Cardiac fibroblast (primary cell): Measurements from ENCODE around the gene TRAPPC11.

Source experiments
- DNase-seq, 2 donors: peaks; one replicate each; pipeline versions ENCODE4 v3.0.0 to v3.0.0-alpha.2; 2010; ENCODE audit warnings: low read depth in 2 of 2
- H3K4me3 ChIP-seq, 2 donors: replicated peaks in 1 of 2; 1 replicate in 1 of 2; 2 replicates in 1 of 2; pipeline ENCODE4 v1.5.1; 2011; ENCODE audit warnings: low read depth in 2 of 2, low read length in 2 of 2, mild to moderate bottlenecking in 2 of 2, moderate library complexity in 1 of 2
- TF ChIP-seq, protein P1 (sequence below): IDR thresholded peaks from one replicate; pipeline ENCODE4 v1.5.1; 2011; ENCODE audit warnings: low read depth, mild to moderate bottlenecking, low read length, inconsistent platforms

TRAPPC11 gene

GRCh38 chr4:183659872-183660242, 764 bp downstream of the TRAPPC11 start:
- H3K4me3 ChIP-seq = peak overlapping the region; percentile 61
- TF ChIP-seq, protein P1, sequence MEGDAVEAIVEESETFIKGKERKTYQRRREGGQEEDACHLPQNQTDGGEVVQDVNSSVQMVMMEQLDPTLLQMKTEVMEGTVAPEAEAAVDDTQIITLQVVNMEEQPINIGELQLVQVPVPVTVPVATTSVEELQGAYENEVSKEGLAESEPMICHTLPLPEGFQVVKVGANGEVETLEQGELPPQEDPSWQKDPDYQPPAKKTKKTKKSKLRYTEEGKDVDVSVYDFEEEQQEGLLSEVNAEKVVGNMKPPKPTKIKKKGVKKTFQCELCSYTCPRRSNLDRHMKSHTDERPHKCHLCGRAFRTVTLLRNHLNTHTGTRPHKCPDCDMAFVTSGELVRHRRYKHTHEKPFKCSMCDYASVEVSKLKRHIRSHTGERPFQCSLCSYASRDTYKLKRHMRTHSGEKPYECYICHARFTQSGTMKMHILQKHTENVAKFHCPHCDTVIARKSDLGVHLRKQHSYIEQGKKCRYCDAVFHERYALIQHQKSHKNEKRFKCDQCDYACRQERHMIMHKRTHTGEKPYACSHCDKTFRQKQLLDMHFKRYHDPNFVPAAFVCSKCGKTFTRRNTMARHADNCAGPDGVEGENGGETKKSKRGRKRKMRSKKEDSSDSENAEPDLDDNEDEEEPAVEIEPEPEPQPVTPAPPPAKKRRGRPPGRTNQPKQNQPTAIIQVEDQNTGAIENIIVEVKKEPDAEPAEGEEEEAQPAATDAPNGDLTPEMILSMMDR = no peak
- DNase-seq = peak in 1 of 2 donors; percentile 13

DNA sequence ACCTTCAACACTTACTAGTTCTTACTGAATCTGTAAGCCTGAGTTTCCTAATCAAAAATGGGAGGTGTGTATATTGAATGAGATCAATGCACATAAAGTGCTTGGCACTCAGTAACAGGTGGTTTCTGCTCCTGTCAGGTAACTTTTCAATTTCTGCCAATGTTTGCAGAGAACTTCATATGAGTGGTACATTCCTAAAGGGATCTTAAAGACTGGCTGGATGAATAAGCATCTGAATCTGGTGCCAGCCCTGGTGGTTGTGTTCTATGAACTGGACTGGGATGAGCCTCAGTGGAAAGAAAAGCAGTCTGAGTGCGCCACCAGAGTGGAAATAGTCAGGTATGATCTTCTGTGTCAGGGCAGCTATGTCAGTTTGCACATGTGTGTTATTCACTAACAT, 7.0 kb downstream of the TRAPPC11 start:
- DNase-seq = no peak
- TF ChIP-seq, protein P1 = no peak
- H3K4me3 ChIP-seq = no peak overlapping the region

GRCh38 chr4:183670251-183670650, 11.2 kb downstream of the TRAPPC11 start:
- peak in 1 of 2 donors; percentile 5 for DNase-seq
- TF ChIP-seq, protein P1 = no peak
- H3K4me3 ChIP-seq = no peak overlapping the region

GRCh38 chr4:183670960-183671555, 12.0 kb downstream of the TRAPPC11 start:
- no peak for DNase-seq

DNA sequence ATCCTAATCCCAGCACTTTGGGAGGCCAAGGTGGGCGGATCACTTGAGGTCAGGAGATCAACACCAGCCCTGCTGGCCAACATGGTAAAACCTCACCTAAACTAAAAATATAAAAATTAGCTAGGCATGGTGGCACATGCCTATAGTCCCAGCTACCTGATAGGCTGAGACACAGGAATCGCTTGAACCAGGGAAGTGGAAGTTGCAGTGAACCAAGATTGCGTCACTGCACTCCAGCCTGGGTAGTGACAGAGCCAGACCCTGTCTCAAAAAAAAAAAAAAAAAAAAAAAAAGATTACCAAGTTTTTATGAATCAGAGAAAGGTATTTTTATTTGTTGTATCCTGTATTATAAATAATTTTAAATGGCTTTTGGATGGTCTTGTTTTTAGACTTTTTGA, 15.1 kb downstream of the TRAPPC11 start:
- TF ChIP-seq, protein P1 = no peak
- no peak for DNase-seq
- no peak overlapping the region for H3K4me3 ChIP-seq

More at GRCh38 chr4:183670960-183671555, 12.0 kb downstream of the TRAPPC11 start:
- H3K4me3 ChIP-seq = no peak overlapping the region
- TF ChIP-seq, protein P1 = no peak

GRCh38 chr4:183675625-183676024, 16.5 kb downstream of the TRAPPC11 start:
- no peak for DNase-seq
- TF ChIP-seq, protein P1 = no peak
- H3K4me3 ChIP-seq = no peak overlapping the region

DNA sequence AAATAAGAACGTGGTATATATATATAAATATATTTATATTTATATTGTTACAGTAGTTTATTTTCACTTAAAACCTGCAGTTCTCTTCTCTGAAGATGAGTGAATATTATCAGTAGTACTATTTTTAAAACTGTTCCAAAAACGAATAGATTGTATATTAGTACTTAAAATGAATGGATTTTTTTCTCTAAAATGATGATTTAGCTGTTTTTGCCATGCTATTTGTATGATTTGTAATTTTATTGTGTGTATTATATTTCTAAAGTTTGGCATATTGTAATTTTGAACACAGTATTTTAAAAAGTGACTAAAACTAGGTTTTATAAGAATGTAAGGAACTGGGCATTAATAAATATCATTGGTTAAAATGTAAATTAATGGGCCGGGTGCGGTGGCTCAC, 22.0 kb downstream of the TRAPPC11 start:
- DNase-seq = no peak
- TF ChIP-seq, protein P1 = no peak
- H3K4me3 ChIP-seq = no peak overlapping the region
